ACHN (cell line): ENCODE data around the gene VIPR2.

Experiments
- DNase-seq: peaks from one replicate; pipeline ENCODE4 v3.0.0-alpha.2; 2015
- in situ Hi-C: cut with HindIII; loops from 2 replicates; pipeline ENCODE4 v1.10.0; 2017; ENCODE audit warnings: low sequenced_read_pairs, low pct_ligation_motif_present, low pct_unique_long_range_greater_than_20kb

The VIPR2 gene

GRCh38 chr7:159098811-159099655 lies 45.6 kb downstream of the VIPR2 start:
- DNase-seq = no peak
- in situ Hi-C loops = no loop called here

- no peak for DNase-seq
- in situ Hi-C loops = no loop called here
These were observed 46.3 kb downstream of the VIPR2 start for GRCh38 chr7:159098424-159098786.

GRCh38 chr7:159097661-159098423 lies 46.8 kb downstream of the VIPR2 start:
- no peak for DNase-seq
- in situ Hi-C loops = no loop called here

DNA sequence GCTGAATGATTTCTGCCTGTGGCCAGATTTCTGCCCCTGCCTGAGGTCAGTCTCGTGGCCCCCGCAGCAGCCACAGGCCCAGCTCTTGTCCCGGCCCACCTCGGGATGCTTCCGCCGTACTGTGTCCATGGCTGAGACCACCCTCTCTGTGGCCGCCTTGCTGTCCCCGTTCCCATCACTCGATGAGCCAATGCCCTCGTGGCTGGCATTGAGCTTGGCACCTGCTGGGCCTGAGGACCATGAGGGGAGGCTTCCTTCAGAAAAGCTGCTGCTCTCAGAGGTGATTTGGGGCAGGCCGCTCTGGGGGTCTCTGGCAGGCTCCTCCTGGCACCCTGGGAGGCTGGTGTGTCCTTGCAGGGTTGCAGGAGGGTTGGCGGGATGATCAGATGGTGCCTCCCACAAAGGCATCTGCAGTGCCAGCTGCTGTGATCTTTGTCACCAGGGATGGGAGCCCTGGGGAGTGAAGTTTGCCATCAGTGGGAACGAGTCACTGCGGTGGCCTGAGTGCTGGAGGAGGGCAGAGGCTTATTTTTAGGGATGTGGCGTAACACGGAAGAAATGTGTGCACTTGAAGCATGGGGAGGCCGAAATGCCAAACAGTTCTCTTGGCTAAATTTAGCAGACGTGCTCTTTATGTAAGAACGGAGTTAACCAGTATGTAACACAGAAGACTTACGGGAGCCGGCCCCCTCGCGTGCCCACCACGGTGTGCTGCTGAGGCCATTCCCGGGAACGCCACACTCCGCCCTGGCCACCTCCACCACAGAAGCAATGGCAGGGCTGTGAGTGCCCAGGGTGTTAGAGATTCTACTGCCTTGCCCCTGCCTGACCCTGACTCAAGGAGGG lies 47.7 kb downstream of the VIPR2 start:
- DNase-seq = no peak

DNA sequence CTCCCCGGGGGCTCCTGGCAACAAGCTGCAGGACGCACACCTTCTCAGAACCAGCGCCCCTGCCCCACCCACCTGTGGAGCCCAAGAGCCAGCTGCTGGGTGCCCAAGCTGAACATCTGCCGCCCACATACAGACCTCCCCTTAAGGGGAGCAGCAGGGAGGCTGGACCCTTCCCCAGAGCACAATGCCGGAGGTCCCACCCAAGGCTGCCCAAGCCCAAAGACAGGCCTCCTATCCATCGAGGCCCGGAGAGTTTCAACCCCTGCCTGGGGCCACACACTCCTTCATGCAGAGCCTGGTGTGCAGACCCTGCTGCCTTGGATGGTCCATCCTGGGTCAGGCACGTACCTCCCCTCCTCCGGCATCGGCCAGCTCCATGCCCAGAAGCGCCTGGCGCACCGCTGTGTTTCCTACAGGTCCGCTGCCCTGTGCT lies 48.7 kb downstream of the VIPR2 start:
- in situ Hi-C loops = no loop called here
- DNase-seq = no peak

More for the DNA sequence above, 47.7 kb downstream of the VIPR2 start:
- in situ Hi-C loops = no loop called here

- in situ Hi-C loops = no loop called here
These were observed 49.5 kb downstream of the VIPR2 start for GRCh38 chr7:159094919-159095915.

GRCh38 chr7:159094023-159094740 lies 50.5 kb downstream of the VIPR2 start:
- in situ Hi-C loops = no loop called here
- DNase-seq = no peak

More at GRCh38 chr7:159094919-159095915, 49.5 kb downstream of the VIPR2 start:
- no peak for DNase-seq

- no peak for DNase-seq
- in situ Hi-C loops = no loop called here
These were observed 51.2 kb downstream of the VIPR2 start for GRCh38 chr7:159093351-159093971.

DNA sequence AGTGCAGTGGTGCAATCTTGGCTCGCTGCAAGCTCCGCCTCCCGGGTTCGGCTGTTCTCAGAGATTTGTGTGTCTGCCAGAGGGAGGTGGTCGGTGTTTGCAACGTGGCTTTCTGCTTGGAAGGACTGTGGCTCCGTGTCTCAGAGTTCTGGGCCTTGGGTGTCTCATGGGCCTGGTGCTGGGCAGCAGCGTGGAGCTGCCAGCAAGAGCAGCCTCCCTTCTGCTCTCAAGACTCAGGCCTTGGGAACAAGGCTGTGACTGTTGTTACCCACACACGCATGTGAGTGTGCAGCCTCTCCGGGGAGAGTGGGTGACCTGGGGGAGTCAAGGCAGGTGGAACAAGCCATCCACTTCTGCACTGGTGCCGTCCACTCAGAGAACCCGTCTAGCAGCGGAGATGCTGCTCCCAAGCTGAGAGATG lies 52.0 kb downstream of the VIPR2 start:
- in situ Hi-C loops = no loop called here
- no peak for DNase-seq

DNA sequence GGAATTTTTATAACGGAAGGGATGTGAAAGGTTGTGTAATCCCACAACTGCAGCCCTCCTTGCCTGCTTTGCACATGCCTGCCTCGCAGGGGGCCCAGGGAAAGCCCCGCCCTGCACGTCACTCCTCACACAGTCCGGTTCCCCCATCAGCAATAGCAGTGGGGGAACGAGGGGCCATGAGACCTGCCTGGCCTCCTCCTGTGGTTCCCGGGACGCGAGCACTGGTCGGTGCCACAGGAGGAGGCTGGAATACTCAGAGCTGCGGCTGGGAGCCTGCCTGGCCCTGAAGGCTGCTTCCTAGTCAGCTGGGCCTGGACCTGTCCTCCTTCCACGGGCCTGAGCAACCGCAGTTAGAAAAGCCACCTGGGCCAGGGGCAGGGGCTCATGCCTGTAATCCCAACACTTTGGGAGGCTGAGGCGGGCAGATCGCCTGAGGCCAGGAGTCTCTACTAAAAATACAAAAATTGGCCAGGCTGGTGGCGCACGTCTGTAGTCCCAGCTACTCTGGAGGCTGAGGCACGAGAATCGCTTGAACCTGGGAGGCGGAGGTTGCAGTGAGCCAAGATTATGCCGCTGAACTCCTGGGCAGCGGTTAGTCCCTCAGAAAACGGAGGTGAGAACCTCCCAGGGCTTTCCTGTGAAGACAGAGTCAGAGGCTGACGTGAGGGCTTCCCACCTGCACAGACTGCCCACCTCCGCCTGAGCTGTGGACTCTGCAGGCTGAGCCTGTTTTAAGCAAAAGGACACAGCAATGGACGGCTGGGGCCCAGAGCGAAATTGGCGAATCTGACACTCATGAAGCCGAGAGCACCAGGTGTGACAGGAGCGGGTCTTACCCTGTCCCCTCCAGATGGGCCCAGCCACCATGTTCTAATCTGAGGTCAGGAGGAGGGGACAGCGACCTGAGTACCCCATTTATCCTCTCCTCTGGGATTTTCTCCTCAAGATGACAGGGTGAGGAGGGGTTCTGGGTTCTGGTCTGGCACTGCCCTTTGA lies 52.9 kb downstream of the VIPR2 start:
- no peak for DNase-seq
- in situ Hi-C loops = no loop called here

DNA sequence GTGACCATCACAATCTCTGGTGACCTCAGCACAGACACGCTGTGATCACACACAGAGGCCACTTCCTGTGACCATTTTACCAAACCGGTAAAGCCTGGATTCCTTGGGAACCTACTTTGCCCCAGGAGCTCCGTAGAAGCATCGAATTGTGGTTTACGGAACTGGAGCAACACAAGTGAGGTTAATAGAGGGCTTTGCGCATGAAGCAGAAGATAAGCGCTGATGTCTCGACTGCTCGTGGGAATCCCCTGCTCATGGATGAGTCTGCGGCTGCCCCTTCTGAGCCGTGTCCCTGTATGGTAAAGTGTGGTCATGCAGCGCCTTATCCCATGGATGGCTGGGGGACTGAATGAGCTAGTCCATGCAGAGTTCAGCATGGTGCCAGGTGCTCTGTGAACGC lies 53.6 kb downstream of the VIPR2 start:
- DNase-seq = no peak
- in situ Hi-C loops = no loop called here

GRCh38 chr7:159088016-159088865 lies 56.4 kb downstream of the VIPR2 start:
- in situ Hi-C loops = no loop called here
- DNase-seq = no peak

- in situ Hi-C loops = no loop called here
These were observed 58.3 kb downstream of the VIPR2 start for GRCh38 chr7:159086301-159086925.

GRCh38 chr7:159084069-159084801 lies 60.4 kb downstream of the VIPR2 start:
- no peak for DNase-seq
- in situ Hi-C loops = no loop called here

More at GRCh38 chr7:159086301-159086925, 58.3 kb downstream of the VIPR2 start:
- DNase-seq = no peak
